ENCODE measurements around the gene ZNF45. TPM values are rescaled to one million over a fixed set of nuclear protein-coding genes. Genes with fewer than 3 reads are reported as not detected.

Gene ZNF45
- total RNA-seq, 1 donor from 2014 or later = 3.3 TPM

GRCh38 chr19:43913383-43913782 lies 21.7 kb downstream of the ZNF45 start:
- DNase-seq (ENCODE audit: low read depth) = no peak
- TF ChIP-seq, protein P1, sequence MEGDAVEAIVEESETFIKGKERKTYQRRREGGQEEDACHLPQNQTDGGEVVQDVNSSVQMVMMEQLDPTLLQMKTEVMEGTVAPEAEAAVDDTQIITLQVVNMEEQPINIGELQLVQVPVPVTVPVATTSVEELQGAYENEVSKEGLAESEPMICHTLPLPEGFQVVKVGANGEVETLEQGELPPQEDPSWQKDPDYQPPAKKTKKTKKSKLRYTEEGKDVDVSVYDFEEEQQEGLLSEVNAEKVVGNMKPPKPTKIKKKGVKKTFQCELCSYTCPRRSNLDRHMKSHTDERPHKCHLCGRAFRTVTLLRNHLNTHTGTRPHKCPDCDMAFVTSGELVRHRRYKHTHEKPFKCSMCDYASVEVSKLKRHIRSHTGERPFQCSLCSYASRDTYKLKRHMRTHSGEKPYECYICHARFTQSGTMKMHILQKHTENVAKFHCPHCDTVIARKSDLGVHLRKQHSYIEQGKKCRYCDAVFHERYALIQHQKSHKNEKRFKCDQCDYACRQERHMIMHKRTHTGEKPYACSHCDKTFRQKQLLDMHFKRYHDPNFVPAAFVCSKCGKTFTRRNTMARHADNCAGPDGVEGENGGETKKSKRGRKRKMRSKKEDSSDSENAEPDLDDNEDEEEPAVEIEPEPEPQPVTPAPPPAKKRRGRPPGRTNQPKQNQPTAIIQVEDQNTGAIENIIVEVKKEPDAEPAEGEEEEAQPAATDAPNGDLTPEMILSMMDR (conservative IDR thresholded peaks at IDR 0.05; ENCODE audit: low read depth, low read length) = no peak
- H3K4me3 ChIP-seq (ENCODE audit: low read depth, low read length) = no peak overlapping the region

DNA sequence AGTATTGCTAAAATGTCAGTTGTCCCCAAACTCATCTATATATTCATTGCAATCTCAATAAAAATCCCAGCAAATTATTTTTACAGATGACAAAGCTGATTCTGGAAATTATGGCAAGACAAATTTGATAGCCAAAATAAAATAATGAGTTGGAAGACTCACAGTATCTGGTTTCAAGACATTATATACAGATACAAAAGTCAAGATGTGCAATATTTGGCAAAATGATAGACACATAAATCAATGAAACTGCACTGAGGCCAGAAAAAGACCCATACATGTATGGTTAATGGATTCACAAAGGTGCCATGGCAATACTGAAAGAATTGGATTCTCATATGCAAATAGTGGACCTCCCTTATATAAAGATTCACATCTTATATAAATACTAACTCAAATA lies 24.2 kb downstream of the ZNF45 start:
- TF ChIP-seq, protein P1 (conservative IDR thresholded peaks at IDR 0.05; ENCODE audit: low read depth, low read length) = no peak
- H3K4me3 ChIP-seq (ENCODE audit: low read depth, low read length) = no peak overlapping the region
- DNase-seq (ENCODE audit: low read depth) = no peak

DNA sequence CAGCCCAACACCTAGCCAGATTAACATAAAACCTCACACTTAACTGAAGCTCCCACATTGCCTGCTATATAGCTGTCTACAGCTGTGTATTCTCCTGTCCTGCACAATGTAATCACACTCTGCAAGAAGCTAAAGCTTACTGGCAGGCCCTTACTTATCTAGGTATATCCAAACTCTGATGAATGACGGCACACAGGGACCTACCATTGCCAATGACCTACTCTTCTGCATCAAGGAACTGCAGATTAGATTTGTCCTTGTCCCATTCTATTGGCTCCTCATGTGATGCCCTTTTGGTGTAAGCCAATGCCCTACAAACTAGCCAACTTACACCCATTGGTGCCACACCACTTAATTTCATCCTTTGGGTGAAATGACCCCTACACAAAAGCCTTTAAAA lies 26.4 kb downstream of the ZNF45 start:
- H3K4me3 ChIP-seq (ENCODE audit: low read depth, low read length) = no peak overlapping the region
- TF ChIP-seq, protein P1 (conservative IDR thresholded peaks at IDR 0.05; ENCODE audit: low read depth, low read length) = no peak
- DNase-seq (ENCODE audit: low read depth) = no peak

GRCh38 chr19:43906774-43907173 lies 28.3 kb downstream of the ZNF45 start:
- DNase-seq (ENCODE audit: low read depth) = no peak
- TF ChIP-seq, protein P1 (conservative IDR thresholded peaks at IDR 0.05; ENCODE audit: low read depth, low read length) = no peak

DNA sequence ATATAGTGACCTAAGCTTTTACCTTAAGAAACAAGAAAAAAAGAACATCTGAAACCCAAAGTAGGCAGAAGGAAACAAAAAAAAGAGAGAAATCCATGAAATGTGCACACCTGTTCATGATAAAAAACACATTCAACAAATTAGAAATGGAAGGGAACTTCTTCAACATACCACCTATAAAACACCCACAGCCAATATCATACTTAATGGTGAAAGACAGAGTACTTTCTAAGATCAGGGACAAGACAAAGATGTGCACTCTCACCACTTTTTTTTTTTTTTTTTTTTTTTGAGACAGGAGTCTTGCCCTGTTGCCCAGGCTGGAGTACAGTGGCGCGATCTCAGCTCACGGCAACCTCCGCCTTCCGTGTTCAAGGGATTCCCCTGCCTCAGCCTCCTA lies 29.2 kb downstream of the ZNF45 start:
- TF ChIP-seq, protein P1 (conservative IDR thresholded peaks at IDR 0.05; ENCODE audit: low read depth, low read length) = no peak
- no peak overlapping the region for H3K4me3 ChIP-seq (ENCODE audit: low read depth, low read length)
- no peak for DNase-seq (ENCODE audit: low read depth)

More at GRCh38 chr19:43906774-43907173, 28.3 kb downstream of the ZNF45 start:
- no peak overlapping the region for H3K4me3 ChIP-seq (ENCODE audit: low read depth, low read length)

GRCh38 chr19:43902399-43902798 lies 32.7 kb downstream of the ZNF45 start:
- no peak for DNase-seq (ENCODE audit: low read depth)
- H3K4me3 ChIP-seq (ENCODE audit: low read depth, low read length) = no peak overlapping the region
- TF ChIP-seq, protein P1 (conservative IDR thresholded peaks at IDR 0.05; ENCODE audit: low read depth, low read length) = no peak

All from epithelial cell of proximal tubule (primary cell).